PC-9 (cell line): ENCODE results near the gene VPS39. TPM values are rescaled to one million over a fixed set of nuclear protein-coding genes. Genes with fewer than 3 reads are reported as not detected.

ENCODE experiments used
- BruUV-seq: library from RNA; stranded (reverse); fragments of 400-500 nt; replicated peaks from 2 replicates; lab custom pipeline; 2021; lab: Mats Ljungman, UMichigan
- CTCF ChIA-PET: fragments of 300-600 bp; sonication (Branson Sonifier 250); formaldehyde crosslinking; loops from one replicate; lab custom pipeline; 2022; ENCODE audit warnings: antibody characterized with exemption; lab: Charles Lee
- POLR2A ChIA-PET: fragments of 300-600 bp; sonication (Branson Sonifier 250); formaldehyde crosslinking; loops from one replicate; lab custom pipeline; 2022; ENCODE audit warnings: antibody characterized with exemption; ENCODE audit not compliant: unreplicated experiment; lab: Charles Lee
- DNase-seq, 2 experiments: peaks; one replicate each; pipeline versions ENCODE4 v3.0.0 to v3.0.0-alpha.2; 2015 to 2022; ENCODE audit warnings: mixed read lengths in 1 of 2
- H2AFZ ChIP-seq: fragments of 200-600 bp; sonication (generic); 2 replicates; pipeline ENCODE4 v1.8.1; 2017; ENCODE audit warnings: antibody characterized with exemption
- H3F3A ChIP-seq: fragments of 200-600 bp; sonication (generic); 2 replicates; pipeline ENCODE4 v1.8.1; 2017; ENCODE audit warnings: antibody characterized with exemption, mild to moderate bottlenecking, low read depth; ENCODE audit not compliant: insufficient read depth
- H3K27ac ChIP-seq: fragments of 200-600 bp; sonication (generic); 2 replicates; pipeline ENCODE4 v1.6.1; 2016; ENCODE audit warnings: mixed run types
- H3K27me3 ChIP-seq: fragments of 200-600 bp; sonication (generic); 2 replicates; pipeline ENCODE4 v1.6.1; 2016; ENCODE audit warnings: low read depth, mixed run types; ENCODE audit not compliant: insufficient read depth
- H3K36me3 ChIP-seq: fragments of 200-600 bp; sonication (generic); 2 replicates; pipeline ENCODE4 v1.6.1; 2016; ENCODE audit warnings: low read depth, mixed run types
- H3K4me1 ChIP-seq: fragments of 200-600 bp; sonication (generic); replicated peaks from 2 replicates; pipeline ENCODE4 v1.6.1; 2016; ENCODE audit warnings: mixed run types; ENCODE audit not compliant: insufficient read depth
- H3K4me2 ChIP-seq: fragments of 200-600 bp; sonication (generic); 2 replicates; pipeline ENCODE4 v1.6.1; 2017; ENCODE audit warnings: mixed run types
- H3K4me3 ChIP-seq: fragments of 200-600 bp; sonication (generic); 2 replicates; pipeline ENCODE4 v1.6.1; 2016; ENCODE audit warnings: mixed run types
- H3K79me2 ChIP-seq: fragments of 200-600 bp; sonication (generic); 2 replicates; pipeline ENCODE4 v1.6.1; 2017; ENCODE audit warnings: low read depth, mixed run types
- H3K9me2 ChIP-seq: fragments of 200-600 bp; sonication (generic); 2 replicates; pipeline ENCODE4 v1.8.1; 2017; ENCODE audit warnings: mild to moderate bottlenecking; ENCODE audit not compliant: insufficient read depth
- H3K9me3 ChIP-seq: fragments of 200-600 bp; sonication (generic); 2 replicates; pipeline ENCODE4 v1.8.1; 2016; ENCODE audit warnings: low read depth; ENCODE audit not compliant: insufficient read depth
- H4K20me1 ChIP-seq: fragments of 200-600 bp; sonication (generic); 2 replicates; pipeline ENCODE4 v1.8.1; 2017; ENCODE audit not compliant: insufficient read depth
- EZH2 ChIP-seq: fragments of 200-600 bp; sonication (generic); IDR thresholded peaks from 2 replicates; pipeline ENCODE4 v1.8.0; 2017; ENCODE audit warnings: antibody characterized with exemption, low read depth
- intact Hi-C: fragments of 100-400 bp; cut with micrococcal nuclease; formaldehyde crosslinking; loops from one replicate; pipeline ENCODE4 v1.10.0; 2022; ENCODE audit not compliant: unreplicated experiment
- microRNA-seq: library from miRNA; unstranded; fragments of <30 nt; microRNA quantifications from one replicate; pipeline ENCODE4 v1.2.0, GENCODE V29; 2021; ENCODE audit warnings: borderline number of aligned reads, borderline replicate concordance
- total RNA-seq: library from RNA; stranded (reverse); gene quantifications from 2 replicates; pipeline ENCODE4 v1.2.3, GENCODE V29; 2021
- TF ChIP-seq, protein P1 (sequence below): fragments of 200-600 bp; sonication (generic); conservative IDR thresholded peaks from 2 replicates; pipeline ENCODE4 v1.6.1; 2017; ENCODE audit warnings: mixed run types, antibody characterized with exemption, mild to moderate bottlenecking, moderate library complexity

The VPS39 gene
- total RNA-seq, 1 experiment from 2014 or later, result 57.6 TPM

GRCh38 chr15:42111924-42112323 lies 96.2 kb downstream of the VPS39 start:
- DNase-seq, result no peak
- H3K4me2 ChIP-seq, result no peak overlapping the region
- CTCF ChIA-PET, result no interaction called here
- H3F3A ChIP-seq, result no peaks in the 10 kb centered on the region
- TF ChIP-seq, protein P1, sequence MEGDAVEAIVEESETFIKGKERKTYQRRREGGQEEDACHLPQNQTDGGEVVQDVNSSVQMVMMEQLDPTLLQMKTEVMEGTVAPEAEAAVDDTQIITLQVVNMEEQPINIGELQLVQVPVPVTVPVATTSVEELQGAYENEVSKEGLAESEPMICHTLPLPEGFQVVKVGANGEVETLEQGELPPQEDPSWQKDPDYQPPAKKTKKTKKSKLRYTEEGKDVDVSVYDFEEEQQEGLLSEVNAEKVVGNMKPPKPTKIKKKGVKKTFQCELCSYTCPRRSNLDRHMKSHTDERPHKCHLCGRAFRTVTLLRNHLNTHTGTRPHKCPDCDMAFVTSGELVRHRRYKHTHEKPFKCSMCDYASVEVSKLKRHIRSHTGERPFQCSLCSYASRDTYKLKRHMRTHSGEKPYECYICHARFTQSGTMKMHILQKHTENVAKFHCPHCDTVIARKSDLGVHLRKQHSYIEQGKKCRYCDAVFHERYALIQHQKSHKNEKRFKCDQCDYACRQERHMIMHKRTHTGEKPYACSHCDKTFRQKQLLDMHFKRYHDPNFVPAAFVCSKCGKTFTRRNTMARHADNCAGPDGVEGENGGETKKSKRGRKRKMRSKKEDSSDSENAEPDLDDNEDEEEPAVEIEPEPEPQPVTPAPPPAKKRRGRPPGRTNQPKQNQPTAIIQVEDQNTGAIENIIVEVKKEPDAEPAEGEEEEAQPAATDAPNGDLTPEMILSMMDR, result no peak
- no peak for TF ChIP-seq EZH2
- BruUV-seq, result no TSS peak
- H2AFZ ChIP-seq, result no peak overlapping the region
- POLR2A ChIA-PET, result no interaction called here
- intact Hi-C loops, result no loop called here
- H4K20me1 ChIP-seq, result no peaks in the 10 kb centered on the region
- no peaks in the 10 kb centered on the region for H3K36me3 ChIP-seq
- no peak overlapping the region for H3K27ac ChIP-seq
- no peaks in the 10 kb centered on the region for H3K27me3 ChIP-seq
- no peaks in the 10 kb centered on the region for H3K79me2 ChIP-seq
- H3K4me3 ChIP-seq, result no peak overlapping the region
- H3K9me2 ChIP-seq, result no peaks in the 10 kb centered on the region
- no peaks in the 10 kb centered on the region for H3K9me3 ChIP-seq
- H3K4me1 ChIP-seq, result no peaks in the 10 kb centered on the region

GRCh38 chr15:42110367-42110766 lies 97.7 kb downstream of the VPS39 start:
- no TSS peak for BruUV-seq
- TF ChIP-seq, protein P1, result no peak
- no peak for TF ChIP-seq EZH2
- no peak overlapping the region for H3K4me3 ChIP-seq
- H3K9me3 ChIP-seq, result no peaks in the 10 kb centered on the region
- no peaks in the 10 kb centered on the region for H3K79me2 ChIP-seq
- no peaks in the 10 kb centered on the region for H3F3A ChIP-seq
- ChIA-PET CTCF (no interaction called here), POLR2A (no interaction called here)
- H3K36me3 ChIP-seq, result no peaks in the 10 kb centered on the region
- H3K9me2 ChIP-seq, result no peaks in the 10 kb centered on the region
- no peak for DNase-seq
- H2AFZ ChIP-seq, result no peak overlapping the region
- H3K27ac ChIP-seq, result no peak overlapping the region
- intact Hi-C loops, result no loop called here
- H3K27me3 ChIP-seq, result no peaks in the 10 kb centered on the region
- H3K4me2 ChIP-seq, result no peak overlapping the region
- no peaks in the 10 kb centered on the region for H4K20me1 ChIP-seq
- H3K4me1 ChIP-seq, result no peaks in the 10 kb centered on the region

DNA sequence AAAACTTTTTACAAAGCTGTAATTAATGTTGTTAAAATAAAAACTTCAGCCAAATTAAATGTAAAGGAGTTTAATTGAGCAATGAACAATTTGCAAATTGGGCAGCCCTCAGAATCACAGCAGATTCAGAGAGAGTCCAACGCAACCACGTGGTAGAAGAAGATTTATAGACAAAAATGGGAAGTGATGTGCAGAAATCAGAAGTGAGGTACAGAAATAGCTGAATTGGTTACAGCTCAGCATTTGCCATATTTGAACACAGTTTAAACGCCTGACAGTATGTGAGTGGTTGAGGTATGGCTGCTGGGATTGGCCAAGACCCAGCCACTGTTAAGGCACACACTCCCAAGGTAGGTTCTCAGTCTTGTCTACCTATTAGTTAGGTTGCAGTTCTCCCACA lies 99.3 kb downstream of the VPS39 start:
- no peaks in the 10 kb centered on the region for H3K4me1 ChIP-seq
- H3K27ac ChIP-seq, result no peak overlapping the region
- TF ChIP-seq, protein P1, result no peak
- TF ChIP-seq EZH2, result no peak
- H3K4me3 ChIP-seq, result no peak overlapping the region
- H2AFZ ChIP-seq, result no peak overlapping the region
- no TSS peak for BruUV-seq
- H4K20me1 ChIP-seq, result no peaks in the 10 kb centered on the region
- no peak overlapping the region for H3K4me2 ChIP-seq
- ChIA-PET CTCF (no interaction called here), POLR2A (no interaction called here)
- intact Hi-C loops, result no loop called here
- no peaks in the 10 kb centered on the region for H3K27me3 ChIP-seq
- no peaks in the 10 kb centered on the region for H3K36me3 ChIP-seq
- H3F3A ChIP-seq, result no peaks in the 10 kb centered on the region
- H3K9me3 ChIP-seq, result no peaks in the 10 kb centered on the region
- no peaks in the 10 kb centered on the region for H3K9me2 ChIP-seq
- H3K79me2 ChIP-seq, result no peaks in the 10 kb centered on the region
- DNase-seq, result no peak

Small RNA genes lying within 50 kb of the gene (microRNA-seq; reads per million reads assigned to microRNA genes)
- 61.9 reads per million, percentile 45 among the genes with 10 or more reads in this experiment for gene MIR627

Other genes with a start within 250 kb of the VPS39 start
- gene EHD4, start 235.7 kb downstream of the VPS39 start, total RNA-seq, result 15.4 and 18.1 TPM in 2 replicates
- gene PLA2G4E, start 187.3 kb downstream of the VPS39 start, total RNA-seq, result not detected in 2 replicates
- 0.90 and 1.4 TPM in 2 replicates for gene PLA2G4D, start 113.7 kb downstream of the VPS39 start, total RNA-seq
- 1.2 and 1.9 TPM in 2 replicates for gene PLA2G4F, start 51.7 kb downstream of the VPS39 start, total RNA-seq
- 13.9 and 16.3 TPM in 2 replicates for gene GANC, start 64.9 kb upstream of the VPS39 start, total RNA-seq
- gene TMEM87A, start 65.1 kb upstream of the VPS39 start, total RNA-seq, result 43.9 and 45.1 TPM in 2 replicates
- gene CAPN3, start 151.2 kb upstream of the VPS39 start, total RNA-seq, result 0.18 and 0.50 TPM in 2 replicates